ENCODE data around the gene HPDL.
"Not testable (repeated sequence)": the region's sequence is repeated elsewhere in the genome, so short reads cannot be mapped to it uniquely, and the experiment has no call there.

Gene HPDL

GRCh38 chr1:45326627-45327623 lies at the start of gene HPDL:
Gene HPDL, plus strand, starts transcription at chr1:45326895. Its CDS starts 254 bp downstream, at chr1:45327149.
- peak; percentile 59 for DNase-seq

- no peak for DNase-seq
Observed at GRCh38 chr1:45282351-45282750, 44.3 kb upstream of the HPDL start.

- DNase-seq: not testable (repeated sequence)
Observed at GRCh38 chr1:45284858-45285257, 41.8 kb upstream of the HPDL start.

GRCh38 chr1:45286521-45286920 lies 40.2 kb upstream of the HPDL start:
- DNase-seq: not testable (repeated sequence)

DNA sequence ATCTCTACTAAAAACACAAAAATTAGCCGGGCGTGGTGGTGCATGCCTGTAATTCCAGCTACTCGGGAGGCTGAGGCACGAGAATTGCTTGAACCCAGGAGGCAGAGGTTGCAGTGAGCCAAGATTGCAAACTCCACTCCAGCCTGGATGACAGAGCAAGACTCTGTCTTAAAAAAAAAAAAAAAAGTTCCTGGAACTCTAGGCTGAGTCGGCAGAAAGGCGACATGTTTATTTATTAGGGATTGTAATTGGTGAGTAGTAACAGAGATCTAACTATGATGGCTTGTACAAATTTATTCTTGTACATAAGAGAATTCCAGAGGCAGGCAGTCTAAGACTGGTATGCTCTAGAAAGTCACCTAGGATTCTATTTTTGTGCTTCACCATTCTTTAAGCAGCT lies 35.7 kb upstream of the HPDL start:
- DNase-seq: not testable (repeated sequence)

DNA sequence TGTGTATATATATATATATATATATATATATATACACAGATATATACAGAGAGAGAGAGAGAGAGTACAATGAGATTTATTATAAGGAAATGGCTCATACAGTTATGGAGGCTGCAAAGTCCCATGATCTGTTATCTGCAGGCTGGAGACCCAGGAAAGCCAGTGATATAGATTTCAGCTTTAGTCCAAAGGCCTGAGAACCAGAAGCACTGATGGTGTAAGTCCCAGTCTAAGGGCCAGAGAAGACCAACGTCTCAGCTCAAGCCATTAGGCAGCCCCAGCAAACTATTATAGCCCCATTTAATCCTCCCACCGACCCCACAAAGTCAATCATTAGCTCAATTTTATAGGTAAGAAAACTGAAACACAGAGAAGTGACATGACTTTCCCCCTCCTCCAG lies 35.0 kb upstream of the HPDL start:
- DNase-seq: no peak

DNA sequence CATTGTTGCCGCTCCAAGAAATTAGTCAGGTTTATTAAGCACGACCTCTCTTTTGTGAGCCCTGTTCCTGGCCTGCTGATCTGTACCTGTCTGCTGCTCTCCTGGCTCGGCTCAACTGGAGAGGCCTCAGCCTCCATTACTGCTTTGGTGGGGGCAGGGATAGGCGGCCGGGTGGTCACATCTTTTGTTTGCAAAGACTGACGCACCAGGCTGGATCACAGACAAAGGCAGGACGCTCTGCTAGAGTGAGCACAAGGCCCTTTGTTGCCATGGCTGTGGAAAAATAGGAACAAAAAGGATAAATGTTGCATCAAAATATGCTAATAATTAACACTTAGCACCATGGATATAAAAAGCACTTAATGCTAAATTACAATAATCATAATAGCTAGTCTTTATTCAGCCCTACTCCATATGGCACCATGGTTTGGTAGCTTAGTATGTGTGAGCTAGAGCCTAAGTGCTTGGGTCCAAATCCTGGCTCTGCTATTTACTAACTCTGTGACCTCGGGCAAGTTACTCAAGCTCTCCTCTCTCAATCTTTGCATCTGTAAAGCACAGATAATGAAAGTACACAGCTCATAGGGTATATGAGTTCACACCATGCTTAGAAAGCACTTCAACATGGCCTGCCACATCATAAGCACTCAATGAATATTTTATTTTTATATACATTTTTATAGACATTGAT lies 28.9 kb upstream of the HPDL start:
- DNase-seq: no peak

DNA sequence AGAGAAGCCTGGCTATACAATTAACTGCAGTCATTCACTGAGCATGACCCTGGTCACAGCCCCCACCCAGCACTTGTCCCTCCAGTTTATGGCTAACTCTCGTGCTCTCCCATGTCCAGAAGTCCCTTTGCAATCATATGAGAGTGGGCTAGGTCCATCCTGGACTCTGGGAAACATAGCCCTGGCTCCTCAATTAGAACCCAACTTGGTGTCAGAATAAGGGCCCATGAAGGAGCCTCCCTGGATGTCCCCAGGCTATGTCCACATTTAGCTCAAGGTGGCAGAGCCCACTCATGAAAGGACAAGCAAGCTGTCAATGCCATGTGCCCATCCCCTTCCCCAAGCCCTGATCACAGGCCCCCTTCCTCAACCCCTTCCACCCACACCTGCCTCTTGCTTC lies 27.4 kb upstream of the HPDL start:
- no peak for DNase-seq

DNA sequence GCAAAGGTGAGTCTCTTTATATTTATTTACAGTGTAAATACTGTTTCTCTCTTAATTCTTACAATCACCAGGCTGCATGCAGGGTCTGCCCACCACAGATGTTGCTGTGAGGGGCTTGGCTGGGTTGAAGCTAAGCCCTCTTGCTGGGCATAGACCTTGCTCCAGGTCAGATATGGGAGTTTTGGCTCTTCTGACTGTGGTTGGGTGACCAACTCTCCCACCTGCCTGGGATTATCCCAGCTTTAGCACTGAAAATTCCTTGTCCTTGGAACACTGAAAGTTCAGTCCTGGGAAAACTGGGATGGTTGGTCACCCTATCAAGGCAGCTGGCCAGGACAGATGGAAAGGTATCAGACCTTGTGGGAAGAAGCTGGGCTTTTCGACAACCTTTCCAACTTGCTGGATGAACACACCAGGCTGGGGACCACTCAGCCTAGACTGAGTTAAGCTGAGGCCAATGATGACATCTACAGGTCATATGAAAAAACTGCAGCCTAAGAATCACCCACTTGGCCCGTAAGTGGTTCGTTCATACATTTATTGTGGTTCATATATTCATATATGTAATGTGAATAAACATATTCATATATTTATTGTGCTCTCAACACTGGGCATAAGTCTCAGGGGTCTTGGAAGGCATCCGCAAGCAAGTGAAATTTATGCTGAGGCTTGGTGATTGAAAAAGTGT lies 26.6 kb upstream of the HPDL start:
- DNase-seq: peak; percentile 85

GRCh38 chr1:45300669-45300997 lies 26.1 kb upstream of the HPDL start:
- DNase-seq: no peak

- DNase-seq: peak; percentile 58
Observed at GRCh38 chr1:45302505-45303150, 24.1 kb upstream of the HPDL start.

DNA sequence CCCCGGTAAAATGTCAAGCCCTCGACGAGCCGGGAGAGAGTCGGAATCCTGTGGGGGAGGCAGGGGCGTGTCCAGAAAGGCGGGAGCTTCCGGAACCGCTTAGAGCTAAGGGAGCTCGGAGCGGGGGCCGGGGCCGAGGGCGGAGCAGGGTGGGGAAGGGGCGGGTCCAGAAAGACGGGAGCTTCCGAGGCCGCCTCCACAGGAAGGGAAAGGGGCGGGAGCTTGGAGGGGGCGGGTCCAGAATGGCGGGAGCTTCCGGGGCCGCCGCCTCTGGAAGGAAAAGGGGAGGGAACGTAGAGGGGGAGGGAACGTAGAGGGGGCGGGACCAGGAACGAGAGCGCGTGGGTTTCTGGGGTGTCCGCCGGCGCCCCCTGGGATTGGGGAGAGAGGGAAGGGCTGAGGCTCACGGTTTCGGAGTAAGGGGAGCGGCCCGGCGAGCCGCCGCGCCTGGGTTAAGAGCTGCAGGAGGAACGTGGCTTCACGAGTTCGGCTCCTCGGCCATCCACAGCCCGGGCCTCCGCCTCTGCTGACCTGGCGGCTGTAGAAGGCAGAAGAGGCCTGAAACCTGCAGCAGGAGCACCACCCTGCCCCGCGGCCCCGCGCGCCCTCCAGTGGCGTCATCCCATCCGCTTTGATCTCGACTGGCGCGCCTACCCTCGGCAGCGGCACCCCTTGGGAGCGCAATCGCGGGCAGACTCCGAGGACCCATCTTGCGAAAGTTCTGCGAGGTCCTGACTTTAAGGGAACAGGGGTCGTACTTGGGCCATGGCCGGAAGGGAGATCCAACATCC lies 23.0 kb upstream of the HPDL start:
- peak; percentile 100 for DNase-seq

GRCh38 chr1:45304311-45305081 lies 22.2 kb upstream of the HPDL start:
- DNase-seq: no peak

- no peak for DNase-seq
Observed at GRCh38 chr1:45305231-45305630, 21.5 kb upstream of the HPDL start.

- DNase-seq: no peak
Observed at GRCh38 chr1:45306319-45306718, 20.4 kb upstream of the HPDL start.

DNA sequence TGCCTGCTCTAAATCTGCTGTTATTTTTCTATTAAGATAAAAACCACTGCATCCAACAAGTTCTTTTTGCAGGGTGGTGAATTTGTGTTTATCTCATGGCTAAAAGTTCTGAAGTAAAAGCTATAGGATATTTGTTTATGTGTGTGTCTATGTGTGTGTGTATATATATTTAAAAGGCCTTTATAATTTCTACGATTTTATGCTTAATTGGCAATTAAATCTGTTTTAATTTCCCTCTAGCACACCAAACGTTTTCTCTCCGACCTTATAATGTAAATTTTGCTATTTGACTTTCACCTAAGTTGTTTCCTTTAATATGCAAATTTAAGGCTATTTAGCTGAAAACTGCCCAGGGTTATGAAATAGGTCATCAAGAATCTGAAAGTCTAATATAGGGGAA lies 19.8 kb upstream of the HPDL start:
- DNase-seq: no peak

DNA sequence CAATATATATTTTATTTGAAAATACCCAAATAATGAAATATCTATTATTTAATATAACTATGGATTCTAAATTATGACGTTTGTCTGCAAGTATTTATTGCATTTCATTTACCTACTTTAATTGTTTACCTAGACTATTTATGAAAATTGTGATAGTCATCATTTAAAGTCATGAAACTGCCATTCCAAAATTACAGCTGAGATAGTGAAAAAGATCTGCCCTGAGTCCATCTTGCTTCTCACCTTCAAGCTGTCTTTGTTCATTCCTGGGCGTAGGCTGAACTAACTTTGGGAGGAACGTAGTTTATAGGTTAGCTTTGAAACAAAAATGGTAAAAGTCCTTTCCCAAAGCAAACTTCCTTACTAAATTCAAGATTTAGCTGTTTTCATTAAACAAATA lies 12.4 kb upstream of the HPDL start:
- no peak for DNase-seq

- DNase-seq: no peak
Observed at GRCh38 chr1:45317166-45317565, 9.5 kb upstream of the HPDL start.

DNA sequence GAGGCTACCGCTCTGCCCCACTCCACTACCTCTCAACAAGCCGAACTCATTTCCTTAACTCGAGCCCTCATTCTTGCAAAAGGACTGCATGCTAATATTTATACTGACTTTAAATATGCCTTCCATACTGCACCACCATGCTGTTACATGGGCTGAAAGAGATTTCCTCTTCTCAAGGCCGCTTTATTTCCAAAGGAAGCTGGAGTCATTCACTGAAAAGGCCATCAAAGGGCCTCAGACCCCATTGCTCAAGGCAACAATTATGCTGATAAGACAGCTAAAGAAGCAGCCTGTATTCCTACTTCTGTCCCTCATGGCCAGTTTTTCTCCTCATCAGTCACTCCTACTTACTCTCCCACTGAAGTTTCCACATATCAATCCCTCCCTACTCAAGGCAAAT lies 6.9 kb upstream of the HPDL start:
- DNase-seq: no peak

GRCh38 chr1:45321444-45321843 lies 5.3 kb upstream of the HPDL start:
- DNase-seq: no peak

DNA sequence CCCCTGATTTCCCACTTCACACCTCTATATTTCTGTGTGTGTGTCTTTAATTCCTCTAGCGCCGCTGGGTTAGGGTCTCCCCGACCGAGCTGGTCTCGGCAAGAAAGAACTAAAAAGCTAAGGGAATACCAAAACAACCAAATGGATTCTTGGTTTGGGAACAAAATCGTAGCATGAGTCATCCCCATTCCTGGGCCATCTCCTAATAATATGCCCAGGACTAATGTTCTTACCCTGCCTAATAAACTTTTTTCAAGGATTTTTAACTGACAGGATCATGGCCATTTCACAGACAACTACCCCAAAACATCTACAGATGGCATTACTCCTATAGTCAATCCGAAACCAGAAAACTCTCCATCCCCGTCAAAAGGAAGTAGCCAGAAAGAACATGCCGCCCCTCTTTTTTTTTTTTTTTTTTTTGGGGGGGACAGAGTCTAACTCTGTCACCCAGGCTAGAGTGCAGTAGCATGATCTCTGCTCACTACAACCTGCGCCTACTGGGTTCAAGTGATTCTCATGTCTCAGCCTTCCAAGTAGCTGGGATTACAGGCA lies 4.1 kb upstream of the HPDL start:
- DNase-seq: no peak

Measured in NCI-H774 (cell line).